Peyer's patch (tissue), 4 donors: ENCODE data around the gene PPFIA3.

Source experiments
- CTCF ChIP-seq, 6 experiments: fragments of 450-650 bp in 4 of 6; fragments of 200-600 bp in 2 of 6; sonication (generic) in 1 of 6; IDR thresholded peaks; one replicate each; pipeline ENCODE4 v1.5.1; 2017 to 2019; ENCODE audit warnings: antibody characterized with exemption in 6 of 6, mild to moderate bottlenecking in 3 of 6, moderate library complexity in 1 of 6
- POLR2A ChIP-seq, 2 donors: fragments of 450-650 bp; IDR thresholded peaks; one replicate each; pipeline ENCODE4 v1.5.1; 2017; ENCODE audit warnings: antibody characterized with exemption in 2 of 2, mild to moderate bottlenecking in 2 of 2, moderate library complexity in 2 of 2

GRCh38 chr19:49190781-49191180, 71.4 kb downstream of the PPFIA3 start:
- no peak for TF ChIP-seq POLR2A (IDR thresholded peaks at IDR 0.05)
- TF ChIP-seq CTCF (IDR thresholded peaks at IDR 0.05), result no peak
